H1 (cell line): ENCODE measurements around the gene GRIK4.

ENCODE experiments used
- CHD2 ChIP-seq: IDR thresholded peaks from 2 replicates; pipeline ENCODE4 v1.6.1; 2012; ENCODE audit warnings: low read length, improper control_type of control experiment
- CTCF ChIP-seq, 3 experiments: IDR thresholded peaks; 1 replicate in 2 of 3; 2 replicates in 1 of 3; pipeline versions ENCODE4 v1.5.1 to v1.6.1; 2011; ENCODE audit warnings: low read length in 3 of 3, mild to moderate bottlenecking in 3 of 3, inconsistent platforms in 2 of 3, low read depth in 1 of 3, moderate library complexity in 1 of 3; ENCODE audit not compliant: insufficient read depth in 1 of 3; ENCODE audit errors: control extremely low read depth in 1 of 3
- GABPA ChIP-seq: IDR thresholded peaks from 2 replicates; pipeline ENCODE4 v1.6.1; 2011; ENCODE audit warnings: mild to moderate bottlenecking, low read length, moderate library complexity, borderline replicate concordance; ENCODE audit not compliant: insufficient read depth
- POLR2A ChIP-seq, 2 experiments: IDR thresholded peaks; 1 replicate in 1 of 2; 2 replicates in 1 of 2; pipeline ENCODE4 v1.6.1; 2011; ENCODE audit warnings: low read depth in 2 of 2, low read length in 2 of 2, mild to moderate bottlenecking in 2 of 2; ENCODE audit errors: control extremely low read depth in 1 of 2
- RAD21 ChIP-seq, 2 experiments: IDR thresholded peaks in 1 of 2; conservative IDR thresholded peaks in 1 of 2; 2 replicates each; pipeline ENCODE4 v1.6.1; 2011; ENCODE audit warnings: low read depth in 2 of 2, low read length in 2 of 2, improper control_type of control experiment in 1 of 2, inconsistent platforms in 1 of 2, mild to moderate bottlenecking in 1 of 2, moderate library complexity in 1 of 2
- SAP30 ChIP-seq: fragments of 300-600 bp; sonication (generic); IDR thresholded peaks from 2 replicates; pipeline ENCODE4 v1.7.1; 2012; ENCODE audit warnings: low read length, moderate library complexity, mild to moderate bottlenecking, inconsistent platforms; ENCODE audit not compliant: insufficient read depth, insufficient replicate concordance
- SIN3A ChIP-seq, 2 experiments: IDR thresholded peaks in 1 of 2; conservative IDR thresholded peaks in 1 of 2; 2 replicates each; pipeline ENCODE4 v1.6.1; 2011 to 2012; ENCODE audit warnings: low read length in 2 of 2, improper control_type of control experiment in 1 of 2, low read depth in 1 of 2, mild to moderate bottlenecking in 1 of 2
- TCF12 ChIP-seq: IDR thresholded peaks from 2 replicates; pipeline ENCODE4 v1.6.1; 2011; ENCODE audit warnings: low read depth, mild to moderate bottlenecking, low read length
- ZNF274 ChIP-seq: IDR thresholded peaks from 2 replicates; pipeline ENCODE4 v1.7.0; 2012; ENCODE audit warnings: low read length, borderline replicate concordance; ENCODE audit errors: extremely low read depth
- TF ChIP-seq, protein P1 (sequence below): IDR thresholded peaks from 2 replicates; pipeline ENCODE4 v1.6.1; 2011; ENCODE audit warnings: low read length, improper control_type of control experiment
- TF ChIP-seq, protein P2 (sequence below): IDR thresholded peaks from 2 replicates; pipeline ENCODE4 v1.6.1; 2012; ENCODE audit warnings: inconsistent platforms
- TF ChIP-seq, protein P3 (sequence below): fragments of 300-600 bp; sonication (generic); IDR thresholded peaks from 2 replicates; pipeline ENCODE4 v1.7.1; 2012; ENCODE audit warnings: low read length, moderate library complexity, mild to moderate bottlenecking, inconsistent platforms; ENCODE audit not compliant: insufficient replicate concordance

DNA sequence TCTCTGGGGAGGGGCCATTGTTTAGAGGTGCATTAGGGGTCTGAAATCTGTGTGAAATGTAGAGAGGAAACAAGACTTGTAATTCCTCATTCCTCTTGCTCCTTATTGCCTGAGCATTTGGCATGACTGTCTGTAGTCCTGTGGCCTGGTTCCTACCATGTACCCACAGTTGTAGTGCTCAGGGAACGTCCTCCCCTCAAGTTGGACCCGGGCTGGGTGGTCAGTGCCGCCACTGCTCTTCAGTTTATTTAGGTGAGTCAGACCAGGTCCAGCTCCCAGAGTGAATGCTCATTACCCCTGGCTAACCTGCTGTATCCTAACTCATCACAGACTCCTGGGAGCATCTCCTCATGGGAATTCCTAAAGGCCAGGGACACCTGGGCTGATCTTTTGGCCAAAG is 139.8 kb downstream of the GRIK4 start:
- TF ChIP-seq, protein P1, sequence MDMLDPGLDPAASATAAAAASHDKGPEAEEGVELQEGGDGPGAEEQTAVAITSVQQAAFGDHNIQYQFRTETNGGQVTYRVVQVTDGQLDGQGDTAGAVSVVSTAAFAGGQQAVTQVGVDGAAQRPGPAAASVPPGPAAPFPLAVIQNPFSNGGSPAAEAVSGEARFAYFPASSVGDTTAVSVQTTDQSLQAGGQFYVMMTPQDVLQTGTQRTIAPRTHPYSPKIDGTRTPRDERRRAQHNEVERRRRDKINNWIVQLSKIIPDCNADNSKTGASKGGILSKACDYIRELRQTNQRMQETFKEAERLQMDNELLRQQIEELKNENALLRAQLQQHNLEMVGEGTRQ: no peak
- TF ChIP-seq, protein P2, sequence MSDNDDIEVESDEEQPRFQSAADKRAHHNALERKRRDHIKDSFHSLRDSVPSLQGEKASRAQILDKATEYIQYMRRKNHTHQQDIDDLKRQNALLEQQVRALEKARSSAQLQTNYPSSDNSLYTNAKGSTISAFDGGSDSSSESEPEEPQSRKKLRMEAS: no peak
- no peak for TF ChIP-seq ZNF274
- TF ChIP-seq, protein P3, sequence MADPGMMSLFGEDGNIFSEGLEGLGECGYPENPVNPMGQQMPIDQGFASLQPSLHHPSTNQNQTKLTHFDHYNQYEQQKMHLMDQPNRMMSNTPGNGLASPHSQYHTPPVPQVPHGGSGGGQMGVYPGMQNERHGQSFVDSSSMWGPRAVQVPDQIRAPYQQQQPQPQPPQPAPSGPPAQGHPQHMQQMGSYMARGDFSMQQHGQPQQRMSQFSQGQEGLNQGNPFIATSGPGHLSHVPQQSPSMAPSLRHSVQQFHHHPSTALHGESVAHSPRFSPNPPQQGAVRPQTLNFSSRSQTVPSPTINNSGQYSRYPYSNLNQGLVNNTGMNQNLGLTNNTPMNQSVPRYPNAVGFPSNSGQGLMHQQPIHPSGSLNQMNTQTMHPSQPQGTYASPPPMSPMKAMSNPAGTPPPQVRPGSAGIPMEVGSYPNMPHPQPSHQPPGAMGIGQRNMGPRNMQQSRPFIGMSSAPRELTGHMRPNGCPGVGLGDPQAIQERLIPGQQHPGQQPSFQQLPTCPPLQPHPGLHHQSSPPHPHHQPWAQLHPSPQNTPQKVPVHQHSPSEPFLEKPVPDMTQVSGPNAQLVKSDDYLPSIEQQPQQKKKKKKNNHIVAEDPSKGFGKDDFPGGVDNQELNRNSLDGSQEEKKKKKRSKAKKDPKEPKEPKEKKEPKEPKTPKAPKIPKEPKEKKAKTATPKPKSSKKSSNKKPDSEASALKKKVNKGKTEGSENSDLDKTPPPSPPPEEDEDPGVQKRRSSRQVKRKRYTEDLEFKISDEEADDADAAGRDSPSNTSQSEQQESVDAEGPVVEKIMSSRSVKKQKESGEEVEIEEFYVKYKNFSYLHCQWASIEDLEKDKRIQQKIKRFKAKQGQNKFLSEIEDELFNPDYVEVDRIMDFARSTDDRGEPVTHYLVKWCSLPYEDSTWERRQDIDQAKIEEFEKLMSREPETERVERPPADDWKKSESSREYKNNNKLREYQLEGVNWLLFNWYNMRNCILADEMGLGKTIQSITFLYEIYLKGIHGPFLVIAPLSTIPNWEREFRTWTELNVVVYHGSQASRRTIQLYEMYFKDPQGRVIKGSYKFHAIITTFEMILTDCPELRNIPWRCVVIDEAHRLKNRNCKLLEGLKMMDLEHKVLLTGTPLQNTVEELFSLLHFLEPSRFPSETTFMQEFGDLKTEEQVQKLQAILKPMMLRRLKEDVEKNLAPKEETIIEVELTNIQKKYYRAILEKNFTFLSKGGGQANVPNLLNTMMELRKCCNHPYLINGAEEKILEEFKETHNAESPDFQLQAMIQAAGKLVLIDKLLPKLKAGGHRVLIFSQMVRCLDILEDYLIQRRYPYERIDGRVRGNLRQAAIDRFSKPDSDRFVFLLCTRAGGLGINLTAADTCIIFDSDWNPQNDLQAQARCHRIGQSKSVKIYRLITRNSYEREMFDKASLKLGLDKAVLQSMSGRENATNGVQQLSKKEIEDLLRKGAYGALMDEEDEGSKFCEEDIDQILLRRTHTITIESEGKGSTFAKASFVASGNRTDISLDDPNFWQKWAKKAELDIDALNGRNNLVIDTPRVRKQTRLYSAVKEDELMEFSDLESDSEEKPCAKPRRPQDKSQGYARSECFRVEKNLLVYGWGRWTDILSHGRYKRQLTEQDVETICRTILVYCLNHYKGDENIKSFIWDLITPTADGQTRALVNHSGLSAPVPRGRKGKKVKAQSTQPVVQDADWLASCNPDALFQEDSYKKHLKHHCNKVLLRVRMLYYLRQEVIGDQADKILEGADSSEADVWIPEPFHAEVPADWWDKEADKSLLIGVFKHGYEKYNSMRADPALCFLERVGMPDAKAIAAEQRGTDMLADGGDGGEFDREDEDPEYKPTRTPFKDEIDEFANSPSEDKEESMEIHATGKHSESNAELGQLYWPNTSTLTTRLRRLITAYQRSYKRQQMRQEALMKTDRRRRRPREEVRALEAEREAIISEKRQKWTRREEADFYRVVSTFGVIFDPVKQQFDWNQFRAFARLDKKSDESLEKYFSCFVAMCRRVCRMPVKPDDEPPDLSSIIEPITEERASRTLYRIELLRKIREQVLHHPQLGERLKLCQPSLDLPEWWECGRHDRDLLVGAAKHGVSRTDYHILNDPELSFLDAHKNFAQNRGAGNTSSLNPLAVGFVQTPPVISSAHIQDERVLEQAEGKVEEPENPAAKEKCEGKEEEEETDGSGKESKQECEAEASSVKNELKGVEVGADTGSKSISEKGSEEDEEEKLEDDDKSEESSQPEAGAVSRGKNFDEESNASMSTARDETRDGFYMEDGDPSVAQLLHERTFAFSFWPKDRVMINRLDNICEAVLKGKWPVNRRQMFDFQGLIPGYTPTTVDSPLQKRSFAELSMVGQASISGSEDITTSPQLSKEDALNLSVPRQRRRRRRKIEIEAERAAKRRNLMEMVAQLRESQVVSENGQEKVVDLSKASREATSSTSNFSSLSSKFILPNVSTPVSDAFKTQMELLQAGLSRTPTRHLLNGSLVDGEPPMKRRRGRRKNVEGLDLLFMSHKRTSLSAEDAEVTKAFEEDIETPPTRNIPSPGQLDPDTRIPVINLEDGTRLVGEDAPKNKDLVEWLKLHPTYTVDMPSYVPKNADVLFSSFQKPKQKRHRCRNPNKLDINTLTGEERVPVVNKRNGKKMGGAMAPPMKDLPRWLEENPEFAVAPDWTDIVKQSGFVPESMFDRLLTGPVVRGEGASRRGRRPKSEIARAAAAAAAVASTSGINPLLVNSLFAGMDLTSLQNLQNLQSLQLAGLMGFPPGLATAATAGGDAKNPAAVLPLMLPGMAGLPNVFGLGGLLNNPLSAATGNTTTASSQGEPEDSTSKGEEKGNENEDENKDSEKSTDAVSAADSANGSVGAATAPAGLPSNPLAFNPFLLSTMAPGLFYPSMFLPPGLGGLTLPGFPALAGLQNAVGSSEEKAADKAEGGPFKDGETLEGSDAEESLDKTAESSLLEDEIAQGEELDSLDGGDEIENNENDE: no peak
- no peak for TF ChIP-seq SIN3A (conservative IDR thresholded peaks at IDR 0.05 in 1 of 2, IDR thresholded peaks at IDR 0.05 in 1 of 2; ENCODE audit: low read depth in 1 of 2, low read length in 2 of 2)
- no peak for TF ChIP-seq CHD2
- TF ChIP-seq SAP30: no peak
- TF ChIP-seq POLR2A (IDR thresholded peaks at IDR 0.05; ENCODE audit: control extremely low read depth in 1 of 2, low read depth in 2 of 2, low read length in 2 of 2): no peak
- TF ChIP-seq CTCF (IDR thresholded peaks at IDR 0.05; ENCODE audit: control extremely low read depth in 1 of 3, insufficient read depth in 1 of 3, low read depth in 1 of 3, low read length in 3 of 3): no peak
- TF ChIP-seq RAD21 (IDR thresholded peaks at IDR 0.05 in 1 of 2, conservative IDR thresholded peaks at IDR 0.05 in 1 of 2; ENCODE audit: low read depth in 2 of 2, low read length in 2 of 2): no peak
- TF ChIP-seq TCF12: no peak
- TF ChIP-seq GABPA: no peak
